Lower lobe of right lung (tissue), 2 donors: ENCODE measurements around the gene ACYP2. TPM values are rescaled to one million over a fixed set of nuclear protein-coding genes. Genes with fewer than 3 reads are reported as not detected.

Experiments
- ATAC-seq, 2 donors: fragments of 200-7000 bp; cut with Tn5 transposase; one replicate each; pipeline ENCODE4 v1.9.1; 2020 to 2022; ENCODE audit warnings: mild to moderate bottlenecking in 2 of 2, moderate library complexity in 2 of 2
- DNase-seq: peaks from one replicate; pipeline ENCODE4 v3.0.0-alpha.2; 2020
- H3K27ac ChIP-seq: fragments of 200-600 bp; one replicate; pipeline ENCODE4 v1.8.0; 2022
- H3K27me3 ChIP-seq: fragments of 200-600 bp; one replicate; pipeline ENCODE4 v1.8.0; 2022; ENCODE audit warnings: low read depth
- H3K36me3 ChIP-seq: fragments of 200-600 bp; one replicate; pipeline ENCODE4 v1.8.0; 2022; ENCODE audit warnings: mild to moderate bottlenecking
- H3K4me1 ChIP-seq: fragments of 200-600 bp; one replicate; pipeline ENCODE4 v1.8.0; 2022
- H3K4me3 ChIP-seq: fragments of 200-600 bp; one replicate; pipeline ENCODE4 v1.8.0; 2022; ENCODE audit warnings: mild to moderate bottlenecking
- H3K9me3 ChIP-seq: fragments of 200-600 bp; one replicate; pipeline ENCODE4 v1.8.0; 2022
- CTCF ChIP-seq: fragments of 200-600 bp; IDR thresholded peaks from one replicate; pipeline ENCODE4 v1.8.0; 2022; ENCODE audit warnings: antibody characterized with exemption, mild to moderate bottlenecking
- intact Hi-C: fragments of 100-400 bp; cut with DNase I; formaldehyde crosslinking; loops from one replicate; pipeline ENCODE4 v1.11.0; 2022
- total RNA-seq: library from RNA; stranded (reverse); fragmentation: NEBNext Ultra II Directional; extraction: Animal tissue kit (Norgen Biotek cat#: 25700); gene quantifications from one replicate; pipeline ENCODE4 v1.2.1, GENCODE V29; 2021
- donor health status: DM: no; HTN: yes; CAD: no; lungs with severe emphysema.

ACYP2 gene
- total RNA-seq, 1 donor from 2014 or later = 15.3 TPM

GRCh38 chr2:54295911-54296310 lies 180.5 kb downstream of the ACYP2 start:
- H3K27ac ChIP-seq = no peak overlapping the region

GRCh38 chr2:54298514-54298913 lies 183.1 kb downstream of the ACYP2 start:
- no peaks in the 10 kb centered on the region for H3K4me1 ChIP-seq
- no peaks in the 10 kb centered on the region for H3K27me3 ChIP-seq
- no peak for TF ChIP-seq CTCF
- intact Hi-C loops = no loop called here
- H3K4me3 ChIP-seq = no peak overlapping the region
- no peaks in the 10 kb centered on the region for H3K9me3 ChIP-seq
- no peak overlapping the region for H3K27ac ChIP-seq
- no peaks in the 10 kb centered on the region for H3K36me3 ChIP-seq
- DNase-seq (no peak), ATAC-seq (no peak)

More at GRCh38 chr2:54295911-54296310, 180.5 kb downstream of the ACYP2 start:
- ATAC-seq (no peak), DNase-seq (no peak)
- no peak for TF ChIP-seq CTCF
- no peaks in the 10 kb centered on the region for H3K36me3 ChIP-seq
- intact Hi-C loops = no loop called here
- no peaks in the 10 kb centered on the region for H3K27me3 ChIP-seq
- H3K9me3 ChIP-seq = no peaks in the 10 kb centered on the region
- no peak overlapping the region for H3K4me3 ChIP-seq
- H3K4me1 ChIP-seq = no peaks in the 10 kb centered on the region

GRCh38 chr2:54303631-54304030 lies 188.2 kb downstream of the ACYP2 start:
- no peak for TF ChIP-seq CTCF

GRCh38 chr2:54306556-54306955 lies 191.1 kb downstream of the ACYP2 start:
- Histone ChIP-seq H3K9me3 (no peaks in the 10 kb centered on the region), H3K27ac (no peak overlapping the region), H3K36me3 (no peaks in the 10 kb centered on the region), H3K4me3 (no peak overlapping the region), H3K27me3 (no peaks in the 10 kb centered on the region), H3K4me1 (no peaks in the 10 kb centered on the region)
- ATAC-seq = no peak
- TF ChIP-seq CTCF = no peak
- intact Hi-C loops = no loop called here
- DNase-seq = no peak

More at GRCh38 chr2:54303631-54304030, 188.2 kb downstream of the ACYP2 start:
- Histone ChIP-seq H3K27ac (no peak overlapping the region), H3K36me3 (no peaks in the 10 kb centered on the region), H3K27me3 (no peaks in the 10 kb centered on the region), H3K4me3 (no peak overlapping the region), H3K9me3 (no peaks in the 10 kb centered on the region), H3K4me1 (no peaks in the 10 kb centered on the region)
- DNase-seq (no peak), ATAC-seq (no peak)
- intact Hi-C loops = no loop called here

GRCh38 chr2:54308186-54308585 lies 192.8 kb downstream of the ACYP2 start:
- no peak for DNase-seq
- TF ChIP-seq CTCF = no peak
- Histone ChIP-seq H3K9me3 (no peaks in the 10 kb centered on the region), H3K4me3 (no peak overlapping the region), H3K27me3 (no peaks in the 10 kb centered on the region), H3K4me1 (no peaks in the 10 kb centered on the region), H3K27ac (no peak overlapping the region), H3K36me3 (no peaks in the 10 kb centered on the region)
- ATAC-seq = no peak
- intact Hi-C loops = no loop called here

- Histone ChIP-seq H3K27ac (no peak overlapping the region), H3K4me1 (no peaks in the 10 kb centered on the region), H3K9me3 (no peaks in the 10 kb centered on the region), H3K4me3 (no peak overlapping the region), H3K36me3 (no peaks in the 10 kb centered on the region), H3K27me3 (no peaks in the 10 kb centered on the region)
- no peak for TF ChIP-seq CTCF
- intact Hi-C loops = no loop called here
- DNase-seq (no peak), ATAC-seq (no peak)
Measured at GRCh38 chr2:54308782-54309181, 193.4 kb downstream of the ACYP2 start.
